GM18951 (cell line): ENCODE results near the gene FUT8.

Experiments used
- POLR2A ChIP-seq: IDR thresholded peaks from 4 replicates; pipeline ENCODE4 v1.6.1; 2011; ENCODE audit warnings: mild to moderate bottlenecking; ENCODE audit not compliant: insufficient read length, insufficient read depth; ENCODE audit errors: extremely low read depth
- in situ Hi-C: fragments of 300-500 bp; cut with MboI; formaldehyde crosslinking; loops from one replicate; pipeline ENCODE4 v1.12.0; 2022; ENCODE audit warnings: low sequenced_read_pairs, mixed read lengths, inconsistent platforms; ENCODE audit not compliant: unreplicated experiment

FUT8 gene

DNA sequence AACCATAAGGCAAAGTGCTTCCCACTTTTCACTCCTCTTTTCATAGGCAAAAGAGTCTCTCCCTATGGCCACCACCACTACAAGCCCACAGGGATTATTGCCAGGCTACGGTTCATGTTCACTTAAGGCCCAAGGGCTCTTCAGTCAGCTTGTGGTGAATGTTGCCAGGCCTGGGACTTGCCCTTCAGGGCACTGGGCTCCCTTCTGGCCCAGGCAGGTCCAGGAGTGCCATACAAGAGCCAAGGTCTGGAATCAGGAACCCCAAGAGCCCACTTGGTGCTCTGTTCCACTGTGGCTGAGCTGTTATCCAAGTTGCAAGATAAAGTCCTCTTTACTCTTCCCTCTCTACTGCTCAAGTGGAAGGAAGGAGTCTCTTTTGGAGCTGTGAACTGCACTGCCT lies 307.6 kb downstream of the FUT8 start:
- no peak for TF ChIP-seq POLR2A
- in situ Hi-C loops = no loop called here

GRCh38 chr14:65720743-65721142 lies 308.2 kb downstream of the FUT8 start:
- TF ChIP-seq POLR2A = no peak
- in situ Hi-C loops = no loop called here

- no peak for TF ChIP-seq POLR2A
- in situ Hi-C loops = no loop called here
Observed at GRCh38 chr14:65723348-65723747, 310.8 kb downstream of the FUT8 start.

DNA sequence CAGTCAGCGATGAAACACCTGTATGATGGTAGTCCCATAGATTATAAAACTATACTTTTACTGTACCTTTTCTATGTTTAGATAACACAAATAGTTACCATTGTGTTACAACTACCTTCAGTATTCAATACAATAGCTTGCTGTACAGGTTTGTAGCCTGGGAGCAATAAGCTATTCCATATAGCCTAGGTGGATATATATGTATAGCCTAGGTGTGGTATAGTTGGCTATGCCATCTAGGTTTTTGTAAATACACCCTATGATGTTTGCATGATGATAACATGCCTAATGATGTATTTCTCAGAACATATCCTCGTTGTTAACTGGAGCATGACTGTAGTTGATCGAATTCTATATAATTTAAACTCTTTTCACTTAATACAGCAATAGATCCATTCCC lies 316.1 kb downstream of the FUT8 start:
- TF ChIP-seq POLR2A = no peak
- in situ Hi-C loops = no loop called here

- no peak for TF ChIP-seq POLR2A
- in situ Hi-C loops = no loop called here
Observed at GRCh38 chr14:65729566-65729965, 317.0 kb downstream of the FUT8 start.

DNA sequence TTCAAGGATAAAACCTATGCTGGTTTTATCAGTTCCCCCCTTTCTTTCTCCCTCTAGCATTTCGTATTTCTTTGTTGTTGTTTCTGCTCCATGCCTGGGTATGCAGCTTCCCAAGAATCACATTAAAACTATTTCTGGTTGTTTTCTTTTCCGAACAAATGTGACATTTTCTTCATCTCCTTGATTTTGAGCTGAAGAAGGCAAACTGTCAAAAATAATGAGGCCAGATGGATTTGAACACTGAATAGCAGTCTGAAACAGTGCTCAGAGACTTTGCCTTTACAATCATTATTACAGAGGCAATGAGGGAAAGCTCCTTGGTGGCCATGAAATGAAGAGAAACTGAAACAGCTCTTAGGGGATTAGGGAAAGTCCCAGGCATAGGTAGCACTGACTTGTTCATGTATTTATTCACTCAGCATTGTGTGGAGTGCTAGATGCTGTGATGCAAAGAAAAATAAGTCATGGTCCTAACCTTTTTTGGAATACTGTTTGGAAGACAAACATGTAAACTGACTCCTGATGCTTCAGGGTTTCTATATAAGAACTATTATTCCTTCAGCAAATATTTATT lies 319.5 kb downstream of the FUT8 start:
- no peak for TF ChIP-seq POLR2A
- in situ Hi-C loops = no loop called here

GRCh38 chr14:65738339-65738738 lies 325.8 kb downstream of the FUT8 start:
- no peak for TF ChIP-seq POLR2A
- in situ Hi-C loops = no loop called here

- in situ Hi-C loops = no loop called here
- TF ChIP-seq POLR2A = no peak
Observed at GRCh38 chr14:65745396-65746190, 333.1 kb downstream of the FUT8 start.

- no peak for TF ChIP-seq POLR2A
- in situ Hi-C loops = no loop called here
Observed at GRCh38 chr14:65748796-65749195, 336.3 kb downstream of the FUT8 start.

- TF ChIP-seq POLR2A = no peak
- in situ Hi-C loops = no loop called here
Observed at GRCh38 chr14:65749287-65749686, 336.8 kb downstream of the FUT8 start.

- no peak for TF ChIP-seq POLR2A
Observed at GRCh38 chr14:65750906-65751305, 338.4 kb downstream of the FUT8 start.

DNA sequence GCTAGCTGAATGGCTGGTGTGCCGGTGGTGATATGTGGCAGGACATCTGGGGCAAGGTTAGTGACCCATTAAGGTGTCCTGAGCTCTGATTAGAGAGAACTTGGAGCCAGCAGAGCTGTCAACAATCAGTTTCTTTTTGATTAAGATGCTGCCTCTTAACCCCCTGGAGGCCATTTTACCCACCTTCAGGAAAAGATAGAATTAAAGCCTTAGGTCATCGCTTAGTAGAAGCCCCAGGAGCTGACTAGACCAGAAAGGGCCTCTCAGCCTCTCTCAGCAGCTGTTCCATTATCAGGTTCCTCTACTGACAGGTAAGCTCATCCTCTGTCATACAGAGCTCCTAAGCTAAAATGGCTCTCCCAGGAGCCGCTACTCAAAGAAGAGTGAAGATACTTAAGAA lies 339.0 kb downstream of the FUT8 start:
- in situ Hi-C loops = no loop called here
- no peak for TF ChIP-seq POLR2A

More at GRCh38 chr14:65750906-65751305, 338.4 kb downstream of the FUT8 start:
- in situ Hi-C loops = no loop called here

DNA sequence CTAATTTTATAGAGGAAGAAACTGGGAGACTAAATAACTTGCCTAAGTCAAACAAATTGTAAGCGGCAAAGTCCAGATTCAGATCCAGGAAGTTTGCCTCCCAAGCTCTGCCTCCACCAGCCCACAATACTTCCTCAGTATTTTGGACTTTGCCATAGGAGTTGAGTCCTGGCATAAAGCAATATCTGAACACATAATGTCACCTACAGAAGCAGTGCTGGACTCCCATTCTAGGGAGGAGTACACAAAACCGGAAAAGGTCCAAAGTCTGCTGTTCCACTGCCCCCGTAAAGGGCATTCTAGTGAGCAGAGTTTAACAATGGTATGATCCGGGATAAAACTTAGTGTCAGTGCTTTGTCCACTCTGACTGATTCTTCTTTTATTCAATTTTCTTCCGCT lies 340.5 kb downstream of the FUT8 start:
- in situ Hi-C loops = no loop called here

GRCh38 chr14:65755331-65755730 lies 342.8 kb downstream of the FUT8 start:
- no peak for TF ChIP-seq POLR2A
- in situ Hi-C loops = no loop called here

More for the DNA sequence above, 340.5 kb downstream of the FUT8 start:
- TF ChIP-seq POLR2A = no peak
